ENCODE data around the gene EML1. TPM values are rescaled to one million over a fixed set of nuclear protein-coding genes. Genes with fewer than 3 reads are reported as not detected.
"Not testable (repeated sequence)": the region's sequence is repeated elsewhere in the genome, so short reads cannot be mapped to it uniquely, and the experiment has no call there.

The EML1 gene
- total RNA-seq, 1 donor from 2014 or later: 0.98 TPM

DNA sequence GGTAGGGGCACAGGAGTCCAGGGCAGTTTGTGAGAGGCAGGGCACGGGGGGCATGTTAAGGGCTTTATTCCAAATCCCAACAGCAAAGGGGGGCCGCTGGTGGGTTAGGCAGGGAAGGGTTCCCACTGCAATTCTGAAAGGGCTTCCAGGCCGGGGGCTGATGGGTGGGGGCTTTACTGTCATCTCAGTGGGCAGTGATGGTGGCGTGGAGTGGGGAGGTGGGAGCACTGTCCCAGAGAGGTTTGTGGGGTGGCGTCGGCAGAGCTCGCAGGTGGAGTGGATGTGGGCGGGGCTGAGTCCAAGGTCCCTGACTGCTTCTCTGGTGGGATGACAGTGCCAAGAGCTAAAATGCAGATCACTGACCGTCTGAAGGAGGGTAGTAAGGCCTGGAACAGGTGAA is 150.4 kb downstream of the EML1 start:
- H3K27ac Mint-ChIP-seq: no peak overlapping the region
- H3K4me1 Mint-ChIP-seq: peaks cover 3% of the 10 kb centered on the region
- H3K27me3 Mint-ChIP-seq: peaks cover 6% of the 10 kb centered on the region
- H3K4me3 Mint-ChIP-seq: no peak overlapping the region
- H3K9me3 Mint-ChIP-seq: no peaks in the 10 kb centered on the region
- intact Hi-C loops (cut with micrococcal nuclease): no loop called here
- DNase-seq: no peak
- H3K36me3 Mint-ChIP-seq (ENCODE audit: low read depth): no peaks in the 10 kb centered on the region

DNA sequence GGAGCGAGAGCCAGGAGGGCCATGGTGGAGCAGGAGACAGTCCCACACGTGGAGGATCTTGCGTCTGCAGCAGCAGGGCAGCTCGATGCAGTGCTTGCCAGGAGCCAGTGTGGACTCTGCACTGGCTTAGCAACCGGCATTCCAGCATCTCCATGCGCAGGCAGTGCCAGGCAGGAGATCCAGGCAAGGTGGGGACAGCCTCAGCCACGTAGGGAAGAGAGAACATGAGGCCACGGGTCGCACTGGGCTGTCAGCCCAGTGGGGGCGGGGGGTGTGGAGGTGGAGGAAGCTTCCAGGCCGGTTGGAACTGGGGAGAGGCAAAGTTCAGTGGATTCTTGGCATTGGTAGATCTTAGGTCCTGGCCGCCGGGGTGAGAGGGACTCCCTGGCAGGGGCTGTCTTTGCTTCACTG is 151.0 kb downstream of the EML1 start:
- Mint-ChIP-seq H3K27me3 (peaks cover 6% of the 10 kb centered on the region), H3K4me1 (peaks cover 3% of the 10 kb centered on the region), H3K27ac (no peak overlapping the region), H3K9me3 (no peaks in the 10 kb centered on the region), H3K4me3 (no peak overlapping the region), H3K36me3 (ENCODE audit: low read depth) (no peaks in the 10 kb centered on the region)
- intact Hi-C loops (cut with micrococcal nuclease): no loop called here
- no peak for DNase-seq

DNA sequence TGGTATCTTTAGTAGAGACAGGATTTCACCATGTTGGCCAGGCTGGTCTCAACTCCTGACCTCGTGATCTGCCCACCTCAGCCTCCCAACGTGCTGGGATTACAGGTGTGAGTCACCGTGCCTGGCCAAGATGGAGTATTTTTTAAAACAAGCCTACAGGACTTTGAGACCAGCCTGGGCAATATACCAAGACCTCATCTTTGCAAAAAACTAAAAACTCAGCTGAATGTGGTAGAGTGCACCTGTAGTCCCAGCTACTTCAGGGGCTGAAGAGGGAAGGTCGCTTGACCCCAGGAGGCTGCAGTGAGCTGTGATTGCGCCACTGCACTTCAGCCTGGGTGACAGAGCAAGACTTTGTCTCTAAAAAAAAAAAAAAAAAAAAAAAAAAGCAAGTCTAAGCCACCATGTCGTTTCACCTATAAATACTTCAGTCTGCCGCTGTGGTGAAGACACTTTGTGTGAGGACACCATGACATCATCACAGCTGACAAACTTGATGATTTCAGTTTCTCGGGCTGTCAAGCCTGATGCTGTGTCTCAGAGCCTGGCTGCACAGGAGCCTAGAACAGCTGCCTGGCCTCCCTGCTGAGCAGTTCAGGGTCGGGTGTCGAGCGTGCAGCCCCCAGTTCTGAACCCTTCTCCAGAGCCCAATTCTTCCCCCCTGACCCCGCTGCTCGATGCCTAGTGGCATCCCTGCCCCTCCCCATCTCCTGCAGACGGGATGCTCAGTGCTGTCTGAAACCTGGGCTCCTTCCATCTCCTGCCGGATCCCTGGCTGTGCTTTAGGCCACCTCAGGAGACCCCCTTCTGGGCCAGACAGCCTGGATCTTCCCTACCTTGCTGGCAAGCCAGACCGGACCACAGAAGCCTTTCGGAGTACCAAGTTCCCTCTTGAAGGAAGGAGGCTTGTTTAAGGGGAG is 152.8 kb downstream of the EML1 start:
- H3K4me3 Mint-ChIP-seq: no peak overlapping the region
- H3K9me3 Mint-ChIP-seq: no peaks in the 10 kb centered on the region
- DNase-seq: no peak
- no peaks in the 10 kb centered on the region for H3K36me3 Mint-ChIP-seq (ENCODE audit: low read depth)
- H3K27me3 Mint-ChIP-seq: peaks cover 6% of the 10 kb centered on the region
- peaks cover 3% of the 10 kb centered on the region for H3K4me1 Mint-ChIP-seq
- H3K27ac Mint-ChIP-seq: no peak overlapping the region
- intact Hi-C loops (cut with micrococcal nuclease): no loop called here

DNA sequence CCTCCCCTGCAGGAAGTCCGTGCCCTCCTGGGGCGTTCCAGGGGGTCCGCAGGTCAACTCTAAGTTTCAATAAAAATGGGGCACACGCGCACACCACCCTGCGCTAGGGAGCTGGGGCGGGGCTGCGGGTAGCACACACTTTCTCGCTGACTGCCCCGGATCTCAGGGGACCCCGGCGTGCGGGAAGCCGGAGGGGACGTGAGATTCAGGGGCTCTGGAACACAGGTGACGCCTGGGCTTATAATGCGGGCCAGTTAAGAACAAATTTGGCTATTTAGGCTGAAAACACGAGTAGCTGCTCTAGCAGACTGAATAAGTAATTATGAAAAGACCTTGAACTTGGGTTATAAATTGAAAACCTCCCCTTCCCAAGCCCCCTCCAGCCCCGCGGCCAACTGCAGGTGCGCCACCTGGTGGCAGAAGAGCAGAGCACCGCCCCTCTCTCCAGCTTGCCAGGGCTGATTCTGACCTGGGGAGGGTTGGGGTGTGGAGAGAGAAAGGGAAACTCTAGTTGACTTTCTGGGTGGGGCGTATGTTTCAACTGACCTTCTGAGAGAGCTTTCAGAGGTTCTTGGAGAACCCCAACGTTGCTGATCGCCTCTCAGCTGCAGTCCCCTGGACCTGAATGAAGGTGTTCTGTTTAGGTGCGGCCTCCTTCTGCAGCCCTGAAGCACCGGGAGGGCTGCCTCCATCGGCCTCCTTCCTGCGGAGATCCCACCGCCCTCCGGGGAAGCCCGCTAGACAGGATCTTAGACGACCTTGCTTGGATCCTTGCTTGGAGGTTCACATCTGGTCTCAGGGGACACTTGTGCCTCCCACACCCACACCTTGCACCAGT is 153.7 kb downstream of the EML1 start:
- intact Hi-C loops (cut with micrococcal nuclease): no loop called here
- Mint-ChIP-seq H3K36me3 (ENCODE audit: low read depth) (no peaks in the 10 kb centered on the region), H3K4me1 (peaks cover 3% of the 10 kb centered on the region), H3K27ac (no peak overlapping the region), H3K9me3 (no peaks in the 10 kb centered on the region), H3K27me3 (peaks cover 6% of the 10 kb centered on the region), H3K4me3 (peak overlapping the region; percentile 32)
- peak; percentile 84 for DNase-seq

DNA sequence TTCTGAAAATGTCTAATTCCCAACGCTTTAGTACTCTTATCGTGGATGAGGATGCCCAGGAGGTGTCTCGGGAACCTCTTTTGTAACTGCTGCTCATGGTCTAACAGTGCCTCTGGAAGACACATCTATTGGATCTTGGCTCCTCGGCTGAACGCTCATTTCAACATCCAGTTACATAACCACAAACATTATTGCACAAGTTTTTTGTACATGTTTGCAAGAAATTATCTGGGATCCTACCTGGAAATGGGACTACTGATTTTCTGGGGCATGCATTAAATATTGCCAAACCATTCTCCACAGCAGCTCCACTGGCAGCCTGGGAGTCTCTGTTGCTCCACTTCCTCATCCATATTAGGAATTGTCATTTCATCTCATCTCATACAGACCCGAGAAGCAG is 154.5 kb downstream of the EML1 start:
- H3K27me3 Mint-ChIP-seq: peaks cover 2% of the 10 kb centered on the region
- H3K4me3 Mint-ChIP-seq: no peak overlapping the region
- H3K36me3 Mint-ChIP-seq (ENCODE audit: low read depth): no peaks in the 10 kb centered on the region
- peaks cover 1% of the 10 kb centered on the region for H3K9me3 Mint-ChIP-seq
- DNase-seq: no peak
- intact Hi-C loops (cut with micrococcal nuclease): no loop called here
- H3K4me1 Mint-ChIP-seq: peaks cover 3% of the 10 kb centered on the region
- H3K27ac Mint-ChIP-seq: no peak overlapping the region

DNA sequence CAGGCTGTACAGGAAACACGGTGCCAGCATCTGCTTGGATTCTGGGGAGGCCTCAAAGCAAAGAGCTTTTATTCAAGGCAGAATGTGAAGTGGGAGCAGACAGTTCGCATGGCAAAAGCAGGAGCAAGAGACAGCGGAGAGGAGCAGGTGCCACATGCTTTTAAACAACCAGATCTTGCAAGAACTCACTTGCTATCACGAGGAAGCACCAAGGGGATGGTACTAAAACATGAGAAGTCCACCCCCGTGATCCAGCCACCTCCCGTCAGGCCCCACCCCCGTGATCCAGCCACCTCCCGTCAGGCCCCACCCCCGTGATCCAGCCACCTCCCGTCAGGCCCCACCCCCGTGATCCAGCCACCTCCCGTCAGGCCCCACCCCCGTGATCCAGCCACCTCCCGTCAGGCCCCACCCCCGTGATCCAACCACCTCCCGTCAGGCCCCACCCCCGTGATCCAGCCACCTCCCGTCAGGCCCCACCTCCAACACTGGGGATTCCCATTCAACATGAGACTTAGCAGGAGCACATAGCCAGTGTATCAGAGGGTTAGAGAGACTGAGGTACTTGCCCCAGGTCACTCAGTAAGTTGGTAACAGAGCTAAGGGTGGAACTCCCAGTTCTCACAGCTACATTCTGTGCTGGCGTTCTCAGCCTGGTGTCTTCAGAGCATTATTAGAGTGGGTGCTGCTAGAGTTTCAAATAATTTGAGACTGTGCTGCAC is 156.0 kb downstream of the EML1 start:
- intact Hi-C loops (cut with micrococcal nuclease); H3K9me3 Mint-ChIP-seq; H3K27me3 Mint-ChIP-seq; H3K4me3 Mint-ChIP-seq; H3K4me1 Mint-ChIP-seq; DNase-seq; H3K36me3 Mint-ChIP-seq (ENCODE audit: low read depth); H3K27ac Mint-ChIP-seq: not testable (repeated sequence)

DNA sequence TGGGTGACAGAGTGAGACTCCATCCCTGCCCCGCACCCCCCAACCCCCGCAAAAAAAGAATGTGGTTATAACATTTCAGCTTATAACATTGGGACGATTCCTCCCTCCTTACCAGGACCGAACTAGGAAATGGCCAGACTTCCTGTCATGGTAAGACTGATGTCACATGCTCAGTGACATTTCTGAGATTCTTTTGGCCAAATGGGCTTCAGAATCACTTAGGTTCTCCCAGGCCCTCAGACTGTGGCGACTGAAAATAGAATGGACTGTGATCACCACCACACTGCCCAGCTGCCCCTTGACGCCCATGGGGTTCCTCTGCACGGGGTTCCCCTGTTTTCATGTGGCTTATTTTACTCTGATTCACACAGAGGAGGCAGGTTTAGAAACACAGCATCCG is 157.0 kb downstream of the EML1 start:
- no peak for DNase-seq
- peaks cover 3% of the 10 kb centered on the region for H3K4me1 Mint-ChIP-seq
- no peaks in the 10 kb centered on the region for H3K36me3 Mint-ChIP-seq (ENCODE audit: low read depth)
- H3K27me3 Mint-ChIP-seq: peaks cover 9% of the 10 kb centered on the region
- no peak overlapping the region for H3K27ac Mint-ChIP-seq
- peaks cover 9% of the 10 kb centered on the region for H3K9me3 Mint-ChIP-seq
- H3K4me3 Mint-ChIP-seq: no peak overlapping the region
- intact Hi-C loops (cut with micrococcal nuclease): no loop called here

DNA sequence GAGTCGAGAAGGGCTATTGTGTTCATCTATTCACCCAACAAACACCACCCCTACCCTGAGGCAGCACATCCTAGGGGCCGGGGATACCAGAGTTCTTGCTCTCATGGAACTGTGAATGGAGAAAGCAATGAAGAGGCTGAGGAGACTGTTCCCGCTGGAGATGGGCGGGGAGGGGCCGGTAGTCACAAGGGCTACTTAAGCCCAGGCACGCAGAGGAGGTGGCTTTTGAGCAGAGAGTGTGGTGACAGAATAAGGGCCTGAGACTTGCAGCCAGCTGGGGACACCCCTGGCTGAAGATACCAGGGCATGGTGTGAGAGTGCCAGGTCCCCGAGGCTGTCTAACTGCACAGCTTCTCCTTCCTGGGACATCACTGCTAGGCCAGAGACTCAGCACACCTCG is 157.9 kb downstream of the EML1 start:
- Mint-ChIP-seq H3K27me3 (peaks cover 9% of the 10 kb centered on the region), H3K4me3 (no peak overlapping the region), H3K9me3 (peaks cover 9% of the 10 kb centered on the region), H3K27ac (no peak overlapping the region), H3K4me1 (peaks cover 3% of the 10 kb centered on the region), H3K36me3 (ENCODE audit: low read depth) (no peaks in the 10 kb centered on the region)
- DNase-seq: no peak
- intact Hi-C loops (cut with micrococcal nuclease): no loop called here

DNA sequence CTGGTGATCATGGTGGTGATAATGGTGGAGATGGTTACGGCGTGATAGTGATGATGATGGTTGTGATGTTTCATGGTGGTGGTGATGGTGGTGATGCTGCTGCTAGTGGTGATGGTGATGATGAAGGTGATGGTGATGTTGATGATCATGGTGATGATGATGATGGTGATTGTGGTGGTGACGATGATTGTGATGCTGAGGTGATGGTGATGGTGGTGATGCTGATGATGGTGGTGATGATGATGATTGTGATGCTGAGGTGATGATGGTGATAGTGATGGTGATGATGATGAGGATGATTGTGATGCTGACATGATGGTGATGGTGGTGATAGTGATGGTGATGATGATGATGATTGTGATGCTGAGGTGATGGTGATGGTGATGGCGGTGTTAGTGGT is 158.8 kb downstream of the EML1 start:
- DNase-seq: no peak
- no peaks in the 10 kb centered on the region for H3K4me1 Mint-ChIP-seq
- H3K36me3 Mint-ChIP-seq (ENCODE audit: low read depth): no peaks in the 10 kb centered on the region
- no peak overlapping the region for H3K27ac Mint-ChIP-seq
- intact Hi-C loops (cut with micrococcal nuclease): no loop called here
- peaks cover 8% of the 10 kb centered on the region for H3K27me3 Mint-ChIP-seq
- H3K9me3 Mint-ChIP-seq: peaks cover 9% of the 10 kb centered on the region
- H3K4me3 Mint-ChIP-seq: no peak overlapping the region

DNA sequence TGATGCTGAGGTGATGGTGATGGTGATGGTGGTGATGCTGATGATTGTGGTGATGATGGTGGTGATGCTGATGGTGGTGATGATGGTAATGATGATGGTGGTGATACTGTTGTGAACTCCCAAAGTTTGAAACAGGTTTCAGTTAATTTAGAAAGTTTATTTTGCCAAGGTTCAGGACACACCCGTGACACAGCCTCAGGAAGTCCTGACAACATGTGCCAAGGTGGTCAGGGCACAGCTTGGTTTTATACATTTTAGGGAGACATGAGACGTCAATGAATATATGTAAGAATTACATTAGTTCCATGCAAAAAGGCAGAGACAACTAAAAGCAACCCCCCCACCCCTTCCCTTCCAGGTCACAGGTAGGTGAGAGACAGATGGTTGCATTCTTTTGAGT is 159.2 kb downstream of the EML1 start:
- peaks cover 9% of the 10 kb centered on the region for H3K9me3 Mint-ChIP-seq
- no peak overlapping the region for H3K4me3 Mint-ChIP-seq
- H3K4me1 Mint-ChIP-seq: no peaks in the 10 kb centered on the region
- no peak overlapping the region for H3K27ac Mint-ChIP-seq
- no peaks in the 10 kb centered on the region for H3K36me3 Mint-ChIP-seq (ENCODE audit: low read depth)
- H3K27me3 Mint-ChIP-seq: peaks cover 8% of the 10 kb centered on the region
- DNase-seq: no peak
- intact Hi-C loops (cut with micrococcal nuclease): no loop called here

DNA sequence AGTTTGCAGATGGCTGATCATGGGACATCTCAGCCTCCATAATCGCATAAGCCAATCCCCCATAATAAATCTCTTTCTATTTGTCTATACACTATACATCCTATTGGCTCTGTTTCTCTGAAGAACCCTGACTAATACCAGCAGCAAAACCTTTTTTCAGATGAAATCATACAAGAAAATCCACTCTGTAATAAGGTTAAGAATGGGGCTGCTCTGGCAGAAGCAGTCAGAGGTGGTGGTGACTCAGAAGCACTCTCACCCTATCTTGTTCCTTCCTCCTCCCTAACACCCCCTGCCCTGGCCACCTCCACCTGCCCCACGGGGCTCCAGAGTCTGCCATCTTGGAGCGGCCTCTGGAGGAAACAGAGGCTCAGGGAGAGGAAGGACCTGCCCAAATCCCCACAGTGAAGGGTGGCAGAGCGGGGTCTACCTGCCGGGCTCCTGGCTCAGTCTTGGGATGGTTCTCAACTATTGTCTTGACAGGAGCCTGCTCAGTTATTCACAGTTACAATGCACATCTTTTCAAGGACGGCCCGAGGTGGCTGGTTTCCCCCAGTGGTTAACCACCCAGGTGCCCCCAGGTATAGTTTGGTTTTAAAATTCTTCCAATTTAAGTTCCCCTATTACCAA is 162.7 kb downstream of the EML1 start:
- Mint-ChIP-seq H3K36me3 (ENCODE audit: low read depth) (no peaks in the 10 kb centered on the region), H3K27ac (no peak overlapping the region), H3K9me3 (peaks cover 9% of the 10 kb centered on the region), H3K4me1 (no peaks in the 10 kb centered on the region), H3K4me3 (no peak overlapping the region), H3K27me3 (peaks cover 23% of the 10 kb centered on the region)
- DNase-seq: no peak
- intact Hi-C loops (cut with micrococcal nuclease): no loop called here

DNA sequence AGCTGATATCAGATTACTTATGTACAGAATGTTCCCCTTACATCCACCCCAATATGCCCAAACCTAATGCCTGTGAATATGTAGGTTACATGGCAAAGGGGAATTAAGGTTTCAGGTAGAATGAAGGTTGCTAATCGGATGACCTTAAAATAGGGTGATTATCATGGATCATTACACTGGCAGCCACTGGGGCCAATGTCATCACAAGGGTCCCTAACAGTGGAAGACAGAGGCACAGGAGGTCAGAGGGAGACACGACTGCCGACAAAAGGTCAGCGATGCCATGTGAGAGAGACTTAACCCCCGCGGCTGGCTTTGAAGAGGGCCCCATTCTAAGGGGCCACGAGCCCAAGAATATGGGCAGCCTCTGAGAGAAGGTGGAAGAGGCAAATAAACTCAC is 165.2 kb downstream of the EML1 start:
- intact Hi-C loops (cut with micrococcal nuclease): no loop called here

DNA sequence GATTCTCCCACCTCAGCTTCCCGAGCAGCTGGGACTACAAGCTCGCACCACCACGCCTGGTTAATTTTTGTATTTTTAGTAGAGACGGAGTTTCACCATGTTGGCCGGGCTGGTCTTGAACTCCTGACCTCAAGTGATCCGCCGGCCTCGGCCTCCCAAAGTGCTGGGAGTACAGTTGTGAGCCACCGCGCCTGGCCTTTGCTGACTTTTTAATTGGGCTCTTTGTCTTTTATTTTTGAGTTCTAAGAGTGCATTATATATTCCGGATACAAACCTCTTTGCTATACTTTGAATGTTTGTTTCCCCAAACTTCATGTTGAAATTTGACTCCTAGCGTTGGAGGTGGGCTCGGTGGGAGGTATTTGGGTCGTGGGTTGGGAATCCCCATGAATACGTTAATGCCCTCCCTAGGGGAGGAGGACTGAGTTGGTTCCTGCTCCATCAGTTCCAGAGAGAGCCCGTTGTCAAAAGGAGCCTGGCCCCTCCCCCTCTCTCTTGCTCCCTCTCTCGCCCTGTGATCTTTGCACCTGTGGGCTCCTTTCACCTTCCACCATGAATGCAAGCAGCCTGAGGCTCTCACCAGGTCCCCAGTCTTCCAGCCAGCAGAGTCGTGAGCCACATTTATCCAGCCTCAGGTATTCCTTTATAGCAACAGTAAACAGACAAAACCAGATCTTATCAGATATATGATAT is 168.8 kb downstream of the EML1 start:
- H3K4me3 Mint-ChIP-seq: no peak overlapping the region
- H3K27ac Mint-ChIP-seq: no peak overlapping the region

More for the DNA sequence above, 165.2 kb downstream of the EML1 start:
- no peak for DNase-seq
- peaks cover 1% of the 10 kb centered on the region for H3K9me3 Mint-ChIP-seq
- H3K27me3 Mint-ChIP-seq: peaks cover 29% of the 10 kb centered on the region
- H3K4me3 Mint-ChIP-seq: no peak overlapping the region
- no peak overlapping the region for H3K27ac Mint-ChIP-seq
- no peaks in the 10 kb centered on the region for H3K36me3 Mint-ChIP-seq (ENCODE audit: low read depth)
- H3K4me1 Mint-ChIP-seq: no peaks in the 10 kb centered on the region

More for the DNA sequence above, 168.8 kb downstream of the EML1 start:
- Mint-ChIP-seq H3K27me3 (peaks cover 29% of the 10 kb centered on the region), H3K9me3 (no peaks in the 10 kb centered on the region), H3K4me1 (no peaks in the 10 kb centered on the region), H3K36me3 (ENCODE audit: low read depth) (no peaks in the 10 kb centered on the region)
- intact Hi-C loops (cut with micrococcal nuclease): no loop called here
- no peak for DNase-seq
